Testis (tissue), 2 donors: ENCODE measurements around the gene FOXRED2.

Experiments used
- CTCF ChIP-seq, 3 experiments: fragments of 450-650 bp in 2 of 3; fragments of 200-600 bp in 1 of 3; sonication (generic) in 1 of 3; IDR thresholded peaks; one replicate each; pipeline ENCODE4 v1.5.1; 2016 to 2019; ENCODE audit warnings: antibody characterized with exemption in 3 of 3, mild to moderate bottlenecking in 2 of 3, moderate library complexity in 1 of 3
- POLR2A ChIP-seq: fragments of 450-650 bp; IDR thresholded peaks from one replicate; pipeline ENCODE4 v1.6.1; 2017; ENCODE audit warnings: antibody characterized with exemption, mild to moderate bottlenecking, moderate library complexity

DNA sequence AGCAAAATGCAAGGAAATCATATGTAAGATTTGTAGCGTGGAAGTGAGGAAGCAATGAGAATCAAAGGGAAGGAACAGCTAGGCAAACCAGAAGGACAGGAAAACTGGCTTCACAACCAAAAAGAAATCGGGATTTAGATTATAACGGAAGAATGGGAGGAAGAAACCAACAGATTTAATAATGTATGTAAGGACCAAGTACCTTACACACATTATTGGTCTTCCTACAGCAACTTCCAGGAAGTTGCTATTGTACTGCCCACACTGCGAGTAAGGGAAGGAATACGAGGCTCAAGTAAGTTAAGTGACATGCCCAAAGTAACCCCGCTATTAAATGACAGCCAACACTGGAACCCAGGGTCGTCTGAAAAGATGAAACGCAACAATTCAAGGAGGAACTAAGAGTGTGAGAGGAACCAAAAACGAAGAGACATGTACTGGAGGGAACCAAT, 25.9 kb downstream of the FOXRED2 start:
- TF ChIP-seq CTCF (IDR thresholded peaks at IDR 0.05) (no peak), POLR2A (no peak)
